HepG2 (cell line): ENCODE measurements around the gene C16orf87. TPM values are rescaled to one million over a fixed set of nuclear protein-coding genes. Genes with fewer than 3 reads are reported as not detected.

Source experiments
- CBFB ChIP-seq: sonication (generic); formaldehyde crosslinking; IDR thresholded peaks from 2 replicates; pipeline ENCODE4 v1.4.0; 2020; ENCODE audit warnings: missing genetic modification reagents
- EHMT2 ChIP-seq: fragments of 200-600 bp; sonication (generic); IDR thresholded peaks from 2 replicates; pipeline ENCODE4 v1.7.0; 2017; ENCODE audit warnings: antibody characterized with exemption, low read depth, low read length, borderline replicate concordance
- ELF1 ChIP-seq: sonication (generic); formaldehyde crosslinking; IDR thresholded peaks from 2 replicates; pipeline ENCODE4 v1.4.0; 2020; ENCODE audit warnings: missing genetic modification reagents
- HOXA3 ChIP-seq: sonication (generic); formaldehyde crosslinking; IDR thresholded peaks from 2 replicates; pipeline ENCODE4 v1.5.0; 2020; ENCODE audit warnings: missing genetic modification reagents
- IKZF4 ChIP-seq: sonication (generic); formaldehyde crosslinking; IDR thresholded peaks from 2 replicates; pipeline ENCODE4 v1.5.1; 2020; ENCODE audit warnings: borderline replicate concordance, mild to moderate bottlenecking, low read depth, missing genetic modification reagents; ENCODE audit errors: not compliant biosample characterization
- ISX ChIP-seq: sonication (generic); formaldehyde crosslinking; conservative IDR thresholded peaks from 2 replicates; pipeline ENCODE4 v1.5.0; 2020; ENCODE audit warnings: missing genetic modification reagents
- KAT8 ChIP-seq: IDR thresholded peaks from 2 replicates; pipeline ENCODE4 v1.6.1; 2016; ENCODE audit warnings: missing genetic modification reagents, missing compliant biosample characterization
- NCOA2 ChIP-seq: sonication (generic); formaldehyde crosslinking; IDR thresholded peaks from 2 replicates; pipeline ENCODE4 v1.8.0; 2022; ENCODE audit warnings: inconsistent platforms
- NFE2L1 ChIP-seq: sonication (generic); formaldehyde crosslinking; IDR thresholded peaks from 2 replicates; pipeline ENCODE4 v1.4.0; 2020; ENCODE audit warnings: missing genetic modification reagents, mild to moderate bottlenecking, borderline replicate concordance
- PLRG1 ChIP-seq: fragments of 450-650 bp; conservative IDR thresholded peaks from 2 replicates; pipeline ENCODE4 v1.6.1; 2016
- YY1 ChIP-seq: IDR thresholded peaks from 2 replicates; pipeline ENCODE4 v1.6.1; 2011; ENCODE audit warnings: low read length, low read depth, moderate library complexity, mild to moderate bottlenecking; ENCODE audit not compliant: insufficient read depth, insufficient replicate concordance
- ZNF251 ChIP-seq: sonication (generic); formaldehyde crosslinking; IDR thresholded peaks from 2 replicates; pipeline ENCODE4 v1.9.0; 2021; ENCODE audit warnings: mild to moderate bottlenecking, missing genetic modification reagents
- ZNF552 ChIP-seq: sonication (generic); formaldehyde crosslinking; IDR thresholded peaks from 2 replicates; pipeline ENCODE4 v1.9.0; 2022; ENCODE audit warnings: missing genetic modification reagents, mild to moderate bottlenecking, borderline replicate concordance
- ZNF616 ChIP-seq: sonication (generic); formaldehyde crosslinking; IDR thresholded peaks from 2 replicates; pipeline ENCODE4 v1.5.0; 2020; ENCODE audit warnings: low read depth, mild to moderate bottlenecking, missing genetic modification reagents
- ZNF629 ChIP-seq: sonication (generic); formaldehyde crosslinking; conservative IDR thresholded peaks from 2 replicates; pipeline ENCODE4 v1.5.0; 2020; ENCODE audit warnings: missing genetic modification reagents
- polyA plus RNA-seq, 8 experiments: library from polyadenylated mRNA; depleted of rRNA in 3 of 8; stranded (reverse) in 7 of 8; unstranded in 1 of 8; fragments of >200 nt; fragmentation: Illumina TruSeq in 4 of 8; extraction: Trizol in 4 of 8; gene quantifications; 2 replicates each; pipeline versions ENCODE4 v1.2.1 to v1.2.3, GENCODE V29; 2011 to 2016; ENCODE audit warnings: low read depth in 4 of 8, missing spikeins in 1 of 8, mixed read lengths in 1 of 8; ENCODE audit not compliant: insufficient read depth in 1 of 8
- total RNA-seq, 5 experiments: library from RNA; depleted of rRNA; stranded (reverse); fragments of >200 nt; fragmentation: Illumina TruSeq; extraction: Trizol; gene quantifications; 2 replicates each; pipeline ENCODE4 v1.2.3, GENCODE V29; 2016; ENCODE audit warnings: low read depth in 1 of 5
- TF ChIP-seq, protein P1 (sequence below): sonication (generic); formaldehyde crosslinking; IDR thresholded peaks from 2 replicates; pipeline ENCODE4 v1.5.1; 2020; ENCODE audit warnings: missing genetic modification reagents, mild to moderate bottlenecking, borderline replicate concordance
- TF ChIP-seq, protein P2 (sequence below): sonication (generic); formaldehyde crosslinking; IDR thresholded peaks from 2 replicates; pipeline ENCODE4 v1.4.0; 2020; ENCODE audit warnings: mild to moderate bottlenecking, missing genetic modification reagents, borderline replicate concordance
- TF ChIP-seq, protein P3 (sequence below): fragments of 450-650 bp; IDR thresholded peaks from 2 replicates; pipeline ENCODE4 v1.6.1; 2016
- TF ChIP-seq, protein P4 (sequence below): sonication (generic); formaldehyde crosslinking; IDR thresholded peaks from 2 replicates; pipeline ENCODE4 v1.4.0; 2020; ENCODE audit warnings: missing genetic modification reagents
- TF ChIP-seq, protein P5 (sequence below): sonication (generic); formaldehyde crosslinking; IDR thresholded peaks from 2 replicates; pipeline ENCODE4 v1.4.0; 2020; ENCODE audit warnings: mild to moderate bottlenecking, missing genetic modification reagents

Gene C16orf87
- total and polyA plus RNA-seq, 2 of the 13 experiments (the other 11 are each of a cell fraction or from before 2014, with no cell fraction given), result 8.6 to 19.5 TPM

DNA sequence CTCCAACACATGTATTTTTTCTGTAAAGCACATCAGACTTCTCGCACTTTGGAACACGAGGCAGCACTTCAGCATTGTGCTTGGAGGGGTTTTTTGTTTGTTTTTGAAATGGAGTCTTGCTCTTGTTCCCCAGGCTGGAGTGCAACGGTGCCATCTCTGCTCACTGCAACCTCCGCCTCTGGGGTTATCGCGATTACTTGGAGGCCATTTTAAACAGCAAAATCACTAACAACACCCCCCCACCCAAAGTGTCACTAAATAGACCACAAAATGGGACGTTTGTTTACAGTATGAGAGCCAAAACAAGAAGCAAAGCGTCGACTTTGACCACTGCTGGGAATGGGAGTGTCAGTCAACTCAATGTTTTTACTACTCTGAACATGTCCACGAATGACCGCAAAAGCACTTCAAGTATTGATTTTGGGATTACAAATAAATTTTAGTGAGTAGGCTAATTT lies 9.0 kb upstream of the C16orf87 start (continued):
- TF ChIP-seq, protein P1, sequence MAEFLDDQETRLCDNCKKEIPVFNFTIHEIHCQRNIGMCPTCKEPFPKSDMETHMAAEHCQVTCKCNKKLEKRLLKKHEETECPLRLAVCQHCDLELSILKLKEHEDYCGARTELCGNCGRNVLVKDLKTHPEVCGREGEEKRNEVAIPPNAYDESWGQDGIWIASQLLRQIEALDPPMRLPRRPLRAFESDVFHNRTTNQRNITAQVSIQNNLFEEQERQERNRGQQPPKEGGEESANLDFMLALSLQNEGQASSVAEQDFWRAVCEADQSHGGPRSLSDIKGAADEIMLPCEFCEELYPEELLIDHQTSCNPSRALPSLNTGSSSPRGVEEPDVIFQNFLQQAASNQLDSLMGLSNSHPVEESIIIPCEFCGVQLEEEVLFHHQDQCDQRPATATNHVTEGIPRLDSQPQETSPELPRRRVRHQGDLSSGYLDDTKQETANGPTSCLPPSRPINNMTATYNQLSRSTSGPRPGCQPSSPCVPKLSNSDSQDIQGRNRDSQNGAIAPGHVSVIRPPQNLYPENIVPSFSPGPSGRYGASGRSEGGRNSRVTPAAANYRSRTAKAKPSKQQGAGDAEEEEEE (CRISPR knock-in tag), result no peak
- TF ChIP-seq NCOA2 (peak; percentile 56; the same call in 1 of the 2 replicates), NFE2L1 (CRISPR knock-in tag) (no peak), ELF1 (CRISPR knock-in tag) (no peak), ZNF616 (CRISPR knock-in tag) (no peak), PLRG1 (no peak), HOXA3 (CRISPR knock-in tag) (0 out of 2 replicates have a peak, but pooled peaks have one; percentile 49), ISX (CRISPR knock-in tag) (no peak), CBFB (CRISPR knock-in tag) (0 out of 2 replicates have a peak, but pooled peaks have one; percentile 47), EHMT2 (no peak; the same call in 1 of the 2 replicates), ZNF552 (CRISPR knock-in tag) (no peak), ZNF629 (no peak), YY1 (peak; percentile 93), KAT8 (CRISPR knock-in tag) (peak; percentile 82), IKZF4 (CRISPR knock-in tag) (no peak), ZNF251 (CRISPR knock-in tag) (no peak)
- TF ChIP-seq, protein P2, sequence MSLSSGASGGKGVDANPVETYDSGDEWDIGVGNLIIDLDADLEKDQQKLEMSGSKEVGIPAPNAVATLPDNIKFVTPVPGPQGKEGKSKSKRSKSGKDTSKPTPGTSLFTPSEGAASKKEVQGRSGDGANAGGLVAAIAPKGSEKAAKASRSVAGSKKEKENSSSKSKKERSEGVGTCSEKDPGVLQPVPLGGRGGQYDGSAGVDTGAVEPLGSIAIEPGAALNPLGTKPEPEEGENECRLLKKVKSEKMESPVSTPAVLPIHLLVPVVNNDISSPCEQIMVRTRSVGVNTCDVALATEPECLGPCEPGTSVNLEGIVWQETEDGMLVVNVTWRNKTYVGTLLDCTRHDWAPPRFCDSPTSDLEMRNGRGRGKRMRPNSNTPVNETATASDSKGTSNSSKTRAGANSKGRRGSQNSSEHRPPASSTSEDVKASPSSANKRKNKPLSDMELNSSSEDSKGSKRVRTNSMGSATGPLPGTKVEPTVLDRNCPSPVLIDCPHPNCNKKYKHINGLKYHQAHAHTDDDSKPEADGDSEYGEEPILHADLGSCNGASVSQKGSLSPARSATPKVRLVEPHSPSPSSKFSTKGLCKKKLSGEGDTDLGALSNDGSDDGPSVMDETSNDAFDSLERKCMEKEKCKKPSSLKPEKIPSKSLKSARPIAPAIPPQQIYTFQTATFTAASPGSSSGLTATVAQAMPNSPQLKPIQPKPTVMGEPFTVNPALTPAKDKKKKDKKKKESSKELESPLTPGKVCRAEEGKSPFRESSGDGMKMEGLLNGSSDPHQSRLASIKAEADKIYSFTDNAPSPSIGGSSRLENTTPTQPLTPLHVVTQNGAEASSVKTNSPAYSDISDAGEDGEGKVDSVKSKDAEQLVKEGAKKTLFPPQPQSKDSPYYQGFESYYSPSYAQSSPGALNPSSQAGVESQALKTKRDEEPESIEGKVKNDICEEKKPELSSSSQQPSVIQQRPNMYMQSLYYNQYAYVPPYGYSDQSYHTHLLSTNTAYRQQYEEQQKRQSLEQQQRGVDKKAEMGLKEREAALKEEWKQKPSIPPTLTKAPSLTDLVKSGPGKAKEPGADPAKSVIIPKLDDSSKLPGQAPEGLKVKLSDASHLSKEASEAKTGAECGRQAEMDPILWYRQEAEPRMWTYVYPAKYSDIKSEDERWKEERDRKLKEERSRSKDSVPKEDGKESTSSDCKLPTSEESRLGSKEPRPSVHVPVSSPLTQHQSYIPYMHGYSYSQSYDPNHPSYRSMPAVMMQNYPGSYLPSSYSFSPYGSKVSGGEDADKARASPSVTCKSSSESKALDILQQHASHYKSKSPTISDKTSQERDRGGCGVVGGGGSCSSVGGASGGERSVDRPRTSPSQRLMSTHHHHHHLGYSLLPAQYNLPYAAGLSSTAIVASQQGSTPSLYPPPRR, result peak; percentile 42; the same call in 1 of the 2 replicates
- TF ChIP-seq, protein P3, sequence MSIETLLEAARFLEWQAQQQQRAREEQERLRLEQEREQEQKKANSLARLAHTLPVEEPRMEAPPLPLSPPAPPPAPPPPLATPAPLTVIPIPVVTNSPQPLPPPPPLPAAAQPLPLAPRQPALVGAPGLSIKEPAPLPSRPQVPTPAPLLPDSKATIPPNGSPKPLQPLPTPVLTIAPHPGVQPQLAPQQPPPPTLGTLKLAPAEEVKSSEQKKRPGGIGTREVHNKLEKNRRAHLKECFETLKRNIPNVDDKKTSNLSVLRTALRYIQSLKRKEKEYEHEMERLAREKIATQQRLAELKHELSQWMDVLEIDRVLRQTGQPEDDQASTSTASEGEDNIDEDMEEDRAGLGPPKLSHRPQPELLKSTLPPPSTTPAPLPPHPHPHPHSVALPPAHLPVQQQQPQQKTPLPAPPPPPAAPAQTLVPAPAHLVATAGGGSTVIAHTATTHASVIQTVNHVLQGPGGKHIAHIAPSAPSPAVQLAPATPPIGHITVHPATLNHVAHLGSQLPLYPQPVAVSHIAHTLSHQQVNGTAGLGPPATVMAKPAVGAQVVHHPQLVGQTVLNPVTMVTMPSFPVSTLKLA, result no peak
- TF ChIP-seq, protein P4, sequence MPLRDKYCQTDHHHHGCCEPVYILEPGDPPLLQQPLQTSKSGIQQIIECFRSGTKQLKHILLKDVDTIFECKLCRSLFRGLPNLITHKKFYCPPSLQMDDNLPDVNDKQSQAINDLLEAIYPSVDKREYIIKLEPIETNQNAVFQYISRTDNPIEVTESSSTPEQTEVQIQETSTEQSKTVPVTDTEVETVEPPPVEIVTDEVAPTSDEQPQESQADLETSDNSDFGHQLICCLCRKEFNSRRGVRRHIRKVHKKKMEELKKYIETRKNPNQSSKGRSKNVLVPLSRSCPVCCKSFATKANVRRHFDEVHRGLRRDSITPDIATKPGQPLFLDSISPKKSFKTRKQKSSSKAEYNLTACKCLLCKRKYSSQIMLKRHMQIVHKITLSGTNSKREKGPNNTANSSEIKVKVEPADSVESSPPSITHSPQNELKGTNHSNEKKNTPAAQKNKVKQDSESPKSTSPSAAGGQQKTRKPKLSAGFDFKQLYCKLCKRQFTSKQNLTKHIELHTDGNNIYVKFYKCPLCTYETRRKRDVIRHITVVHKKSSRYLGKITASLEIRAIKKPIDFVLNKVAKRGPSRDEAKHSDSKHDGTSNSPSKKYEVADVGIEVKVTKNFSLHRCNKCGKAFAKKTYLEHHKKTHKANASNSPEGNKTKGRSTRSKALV (CRISPR knock-in tag), result no peak
- TF ChIP-seq, protein P5, sequence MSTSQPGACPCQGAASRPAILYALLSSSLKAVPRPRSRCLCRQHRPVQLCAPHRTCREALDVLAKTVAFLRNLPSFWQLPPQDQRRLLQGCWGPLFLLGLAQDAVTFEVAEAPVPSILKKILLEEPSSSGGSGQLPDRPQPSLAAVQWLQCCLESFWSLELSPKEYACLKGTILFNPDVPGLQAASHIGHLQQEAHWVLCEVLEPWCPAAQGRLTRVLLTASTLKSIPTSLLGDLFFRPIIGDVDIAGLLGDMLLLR, result no peak
